ENCODE measurements around the gene GOLPH3.
"Not testable (repeated sequence)": the region's sequence is repeated elsewhere in the genome, so short reads cannot be mapped to it uniquely, and the experiment has no call there.

Gene GOLPH3

GRCh38 chr5:32098291-32098690 is 75.8 kb downstream of the GOLPH3 start:
- peak in 1 of 2 experiments; percentile 48 for DNase-seq

GRCh38 chr5:32096891-32097595 is 77.1 kb downstream of the GOLPH3 start:
- peak; percentile 84 to 95 for DNase-seq

- DNase-seq = no peak
Observed at GRCh38 chr5:32095261-32095671, 78.9 kb downstream of the GOLPH3 start.

GRCh38 chr5:32094691-32095090 is 79.4 kb downstream of the GOLPH3 start:
- DNase-seq = no peak

- peak; percentile 79 to 85 for DNase-seq
Observed at GRCh38 chr5:32092938-32093812, 80.9 kb downstream of the GOLPH3 start.

GRCh38 chr5:32090755-32091128 is 83.4 kb downstream of the GOLPH3 start:
- DNase-seq = no peak

- no peak for DNase-seq
Observed at GRCh38 chr5:32090026-32090754, 83.9 kb downstream of the GOLPH3 start.

- DNase-seq = no peak
Observed at GRCh38 chr5:32089146-32090000, 84.7 kb downstream of the GOLPH3 start.

- peak; percentile 51 to 76 for DNase-seq
Observed at GRCh38 chr5:32088214-32088613, 85.9 kb downstream of the GOLPH3 start.

GRCh38 chr5:32087086-32088082 is 86.7 kb downstream of the GOLPH3 start:
- no peak for DNase-seq

- no peak for DNase-seq
Observed at GRCh38 chr5:32083981-32084430, 90.1 kb downstream of the GOLPH3 start.

GRCh38 chr5:32082701-32083100 is 91.4 kb downstream of the GOLPH3 start:
- no peak for DNase-seq

GRCh38 chr5:32080565-32080964 is 93.6 kb downstream of the GOLPH3 start:
- not testable (repeated sequence) for DNase-seq

GRCh38 chr5:32078855-32079254 is 95.3 kb downstream of the GOLPH3 start:
- DNase-seq = not testable (repeated sequence)

- DNase-seq = peak in 1 of 2 experiments; percentile 56
Observed at GRCh38 chr5:32076699-32077695, 97.1 kb downstream of the GOLPH3 start.

All from NCI-H524 (cell line).